ENCODE measurements around the gene LRRC74B. TPM values are rescaled to one million over a fixed set of nuclear protein-coding genes. Genes with fewer than 3 reads are reported as not detected.
"Not testable (repeated sequence)": the region's sequence is repeated elsewhere in the genome, so short reads cannot be mapped to it uniquely, and the experiment has no call there.

LRRC74B gene
- total and polyA plus RNA-seq, 12 donors: not detected

- DNase-seq: no peak
- intact Hi-C loops (cut with DNase I): loop anchor here in 2 of 10 donors (5.0 to 10.0 kb wide), 3 partner anchors 44 to 119 kb away; partner anchors contain the start of genes CRKL (in 1 of the 2) and LRRC74B (in 1 of the 2)
These were observed 42.0 kb upstream of the LRRC74B start for GRCh38 chr22:21003782-21004181.

GRCh38 chr22:21009208-21009607 is 36.5 kb upstream of the LRRC74B start:
- ATAC-seq, H3K27ac ChIP-seq, DNase-seq, H3K36me3 ChIP-seq, H3K27me3 ChIP-seq, H3K4me1 ChIP-seq, H3K4me3 ChIP-seq, H3K9me3 ChIP-seq: not testable (repeated sequence)
- 87 to 88% methylated on average over 13 of the region's 13 CpGs for WGBS, 2 donors
- intact Hi-C loops (cut with DNase I): loop anchor here in 2 of 10 donors (10.0 kb wide), 2 partner anchors 94 to 124 kb away; partner anchors contain the start of gene CRKL (in 1 of the 2)

More at GRCh38 chr22:21003782-21004181, 42.0 kb upstream of the LRRC74B start:
- H3K27ac ChIP-seq: peak overlapping the region in 2 of 10 donors; percentile 92 to 98
- WGBS, 2 donors: 82 to 86% methylated on average over 4 of the region's 4 CpGs
- H3K9me3 ChIP-seq: no peaks in the 10 kb centered on the region
- no peak for TF ChIP-seq CTCF (IDR thresholded peaks at IDR 0.05)
- H3K4me1 ChIP-seq: peaks cover 15 to 39% (median 33%) of the 10 kb centered on the region in 9 donors
- no peaks in the 10 kb centered on the region for H3K27me3 ChIP-seq
- ATAC-seq: no peak
- peaks cover 0 to 27% (median 13%) of the 10 kb centered on the region in 9 donors for H3K36me3 ChIP-seq
- no peak overlapping the region for H3K4me3 ChIP-seq

- no peaks in the 10 kb centered on the region for H3K9me3 ChIP-seq
- no peak overlapping the region for H3K4me3 ChIP-seq
- DNase-seq (peak in 1 of 2 donors; percentile 35), ATAC-seq (peak in 1 of 8 donors; percentile 30)
- no peaks in the 10 kb centered on the region for H3K27me3 ChIP-seq
- intact Hi-C loops (cut with DNase I): loop anchor here in 3 of 10 donors (10.0 kb wide), 2 partner anchors 95 to 125 kb away; partner anchors contain the start of gene CRKL (in 2 of the 3)
- no peak for TF ChIP-seq CTCF (IDR thresholded peaks at IDR 0.05)
- 50 to 54% methylated on average over 10 of the region's 10 CpGs for WGBS, 2 donors
- no peak overlapping the region for H3K27ac ChIP-seq
- H3K4me1 ChIP-seq: peaks cover 6 to 14% (median 12%) of the 10 kb centered on the region in 9 donors
- peaks cover 0 to 8% (median 0%) of the 10 kb centered on the region in 9 donors for H3K36me3 ChIP-seq
These were observed 35.9 kb upstream of the LRRC74B start for GRCh38 chr22:21009638-21010425.

- WGBS, 2 donors: 93 to 94% methylated on average over 3 of the region's 3 CpGs
- Histone ChIP-seq H3K4me3 (no peak overlapping the region), H3K36me3 (peaks cover 0 to 8% (median 0%) of the 10 kb centered on the region in 9 donors), H3K27me3 (no peaks in the 10 kb centered on the region), H3K9me3 (no peaks in the 10 kb centered on the region), H3K4me1 (peaks cover 11 to 22% (median 18%) of the 10 kb centered on the region in 9 donors), H3K27ac (no peak overlapping the region)
- DNase-seq: no peak
- intact Hi-C loops (cut with DNase I): loop anchor here in 1 of 10 donors (10.0 kb wide), 1 partner anchor 96 kb away; the partner anchor contains the start of gene CRKL
- no peak for TF ChIP-seq CTCF (IDR thresholded peaks at IDR 0.05)
- ATAC-seq: no peak
These were observed 35.2 kb upstream of the LRRC74B start for GRCh38 chr22:21010426-21011113.

Measured in heart right ventricle (tissue), 16 donors.